HCT116 (cell line): ENCODE measurements around the gene SMYD4. TPM values are rescaled to one million over a fixed set of nuclear protein-coding genes. Genes with fewer than 3 reads are reported as not detected.

Experiments used
- ATAC-seq: fragments of 200-7000 bp; cut with Tn5 transposase; 2 replicates; pipeline ENCODE4 v1.9.1; 2020; ENCODE audit warnings: mild to moderate bottlenecking, moderate library complexity
- BruUV-seq: library from RNA; stranded (reverse); fragments of 400-500 nt; replicated peaks from 2 replicates; lab custom pipeline; 2021; lab: Mats Ljungman, UMichigan
- CTCF ChIA-PET: fragments of 300-600 bp; sonication (Branson Sonifier 250); formaldehyde crosslinking; loops from one replicate; lab custom pipeline; 2021; ENCODE audit warnings: antibody characterized with exemption; lab: Charles Lee
- POLR2A ChIA-PET: fragments of 300-600, 350-600 bp; sonication (Branson Sonifier 250); formaldehyde crosslinking; loops from one replicate; lab custom pipeline; 2021; ENCODE audit warnings: antibody characterized with exemption; lab: Charles Lee
- RAD21 ChIA-PET, 2 experiments: fragments of 300-600 bp; sonication (Branson Sonifier 250); formaldehyde crosslinking; loops; one replicate each; lab custom pipeline; 2023; ENCODE audit warnings: low total read pairs in 2 of 2; ENCODE audit not compliant: uncharacterized antibody in 2 of 2, unreplicated experiment in 2 of 2, low non-redundant PET in 1 of 2; lab: Charles Lee
- DNase-seq: peaks from one replicate; pipeline ENCODE4 v3.0.0-alpha.2; 2010; ENCODE audit warnings: low read depth, low spot score
- H2AFZ ChIP-seq: fragments of 200-600 bp; shearing (Covaris generic), sonication (generic); 2 replicates; pipeline ENCODE4 v1.6.1; 2017; ENCODE audit warnings: low read depth, mixed run types, mixed read lengths, antibody characterized with exemption, low read length; ENCODE audit not compliant: poor library complexity, severe bottlenecking
- H3K27ac ChIP-seq: 2 replicates; pipeline ENCODE4 v1.5.1; 2012; ENCODE audit warnings: low read depth, low read length
- H3K27me3 ChIP-seq: fragments of 200-600 bp; sonication (generic); 2 replicates; pipeline ENCODE4 v1.6.1; 2016; ENCODE audit warnings: mixed run types, low read length, mixed read lengths; ENCODE audit not compliant: insufficient read depth
- H3K36me3 ChIP-seq, 2 experiments: fragments of 200-500 bp in 1 of 2; fragments of 200-600 bp in 1 of 2; sonication (Bioruptor generic) in 1 of 2; sonication (generic) in 1 of 2; 2 replicates each; pipeline versions ENCODE4 v1.5.1 to v1.6.1; 2014 to 2016; ENCODE audit warnings: low read length in 2 of 2, inconsistent platforms in 1 of 2, mixed read lengths in 1 of 2, mixed run types in 1 of 2; ENCODE audit not compliant: insufficient read depth in 2 of 2, control insufficient read depth in 1 of 2
- H3K4me1 ChIP-seq, 2 experiments: fragments of 200-600 bp in 1 of 2; sonication (generic) in 1 of 2; 2 replicates each; pipeline versions ENCODE4 v1.5.1 to v1.6.1; 2012 to 2017; ENCODE audit warnings: low read length in 2 of 2, inconsistent platforms in 1 of 2, mild to moderate bottlenecking in 1 of 2, mixed read lengths in 1 of 2, mixed run types in 1 of 2, moderate library complexity in 1 of 2; ENCODE audit not compliant: insufficient read depth in 2 of 2, control insufficient read depth in 1 of 2
- H3K4me2 ChIP-seq: fragments of 200-600 bp; sonication (generic); 2 replicates; pipeline ENCODE4 v1.6.1; 2017; ENCODE audit warnings: mixed run types, low read length, mixed read lengths
- H3K4me3 ChIP-seq, 2 experiments: fragments of 200-600 bp in 1 of 2; sonication (generic) in 1 of 2; replicated peaks in 1 of 2; 2 replicates each; pipeline ENCODE4 v1.5.1; 2011 to 2016; ENCODE audit warnings: low read length in 2 of 2, control low read depth in 1 of 2, low read depth in 1 of 2, mild to moderate bottlenecking in 1 of 2, mixed read lengths in 1 of 2, mixed run types in 1 of 2
- H3K79me2 ChIP-seq: fragments of 200-600 bp; sonication (generic); 2 replicates; pipeline ENCODE4 v1.6.1; 2017; ENCODE audit warnings: mild to moderate bottlenecking, mixed run types, low read length, moderate library complexity, mixed read lengths; ENCODE audit not compliant: insufficient read depth
- H3K9ac ChIP-seq: fragments of 200-600 bp; sonication (generic); 2 replicates; pipeline ENCODE4 v1.6.1; 2016; ENCODE audit warnings: low read length, mixed read lengths
- H3K9me2 ChIP-seq: fragments of 200-600 bp; sonication (generic), shearing (Covaris generic); 2 replicates; pipeline ENCODE4 v1.6.1; 2017; ENCODE audit warnings: mixed run types, mild to moderate bottlenecking, moderate library complexity; ENCODE audit not compliant: insufficient read depth
- H3K9me3 ChIP-seq, 2 experiments: fragments of 200-500 bp in 1 of 2; fragments of 200-600 bp in 1 of 2; sonication (Bioruptor generic) in 1 of 2; sonication (generic) in 1 of 2; 2 replicates each; pipeline ENCODE4 v1.6.1; 2014 to 2017; ENCODE audit warnings: low read length in 2 of 2, mixed read lengths in 2 of 2, inconsistent platforms in 1 of 2, low read depth in 1 of 2, mild to moderate bottlenecking in 1 of 2, mixed run types in 1 of 2, moderate library complexity in 1 of 2; ENCODE audit not compliant: control insufficient read depth in 1 of 2, insufficient read depth in 1 of 2
- H4K20me1 ChIP-seq: fragments of 200-600 bp; sonication (generic), shearing (Covaris generic); 2 replicates; pipeline ENCODE4 v1.6.1; 2017; ENCODE audit warnings: mixed run types, mild to moderate bottlenecking, moderate library complexity; ENCODE audit not compliant: insufficient read depth
- CEBPB ChIP-seq: IDR thresholded peaks from 2 replicates; pipeline ENCODE4 v1.6.1; 2012; ENCODE audit warnings: low read depth
- ELF1 ChIP-seq: IDR thresholded peaks from 2 replicates; pipeline ENCODE4 v1.6.1; 2012; ENCODE audit warnings: low read depth, borderline replicate concordance
- EZH2 ChIP-seq: fragments of 200-600 bp; sonication (generic); IDR thresholded peaks from 2 replicates; pipeline ENCODE4 v1.6.1; 2017; ENCODE audit warnings: antibody characterized with exemption, mixed run types
- EZH2phosphoT487 ChIP-seq: fragments of 200-600 bp; IDR thresholded peaks from 2 replicates; pipeline ENCODE4 v1.6.1; 2018; ENCODE audit warnings: antibody characterized with exemption, borderline replicate concordance
- FOSL1 ChIP-seq: IDR thresholded peaks from 2 replicates; pipeline ENCODE4 v1.6.1; 2012; ENCODE audit warnings: low read depth
- JUND ChIP-seq: IDR thresholded peaks from 2 replicates; pipeline ENCODE4 v1.6.1; 2012
- POLR2A ChIP-seq: IDR thresholded peaks from 2 replicates; pipeline ENCODE4 v1.7.0; 2011; ENCODE audit warnings: borderline replicate concordance; ENCODE audit not compliant: insufficient read depth, insufficient read length; ENCODE audit errors: extremely low read depth
- SIN3A ChIP-seq: IDR thresholded peaks from 2 replicates; pipeline ENCODE4 v1.6.1; 2012; ENCODE audit warnings: low read depth
- YY1 ChIP-seq: IDR thresholded peaks from 2 replicates; pipeline ENCODE4 v1.6.1; 2011; ENCODE audit warnings: low read length, low read depth, moderate library complexity, mild to moderate bottlenecking; ENCODE audit not compliant: insufficient replicate concordance; ENCODE audit errors: extremely low read depth
- ZNF274 ChIP-seq: fragments of 200-500 bp; sonication (Bioruptor generic); IDR thresholded peaks from 2 replicates; pipeline ENCODE4 v1.6.1; 2014; ENCODE audit warnings: mild to moderate bottlenecking, low read depth, low read length, inconsistent platforms
- intact Hi-C: fragments of 100-400 bp; cut with micrococcal nuclease; formaldehyde crosslinking; loops from 2 replicates; pipeline ENCODE4 v1.10.0; 2022
- total RNA-seq: library from RNA; stranded (reverse); gene quantifications from one replicate; pipeline ENCODE4 v1.2.1, GENCODE V29; 2021; ENCODE audit not compliant: unreplicated experiment
- TF ChIP-seq, protein P1 (sequence below): IDR thresholded peaks from 2 replicates; pipeline ENCODE4 v1.6.1; 2011; ENCODE audit warnings: mild to moderate bottlenecking, low read length, moderate library complexity; ENCODE audit not compliant: insufficient replicate concordance; ENCODE audit errors: extremely low read depth
- TF ChIP-seq, protein P2 (sequence below), 3 experiments: fragments of 200-600 bp in 1 of 3; sonication (generic) in 1 of 3; IDR thresholded peaks in 2 of 3; conservative IDR thresholded peaks in 1 of 3; 2 replicates each; pipeline ENCODE4 v1.5.1; 2012 to 2017; ENCODE audit warnings: low read depth in 2 of 3, low read length in 2 of 3, antibody characterized with exemption in 1 of 3, borderline replicate concordance in 1 of 3, control low read depth in 1 of 3, mild to moderate bottlenecking in 1 of 3, mixed read lengths in 1 of 3, mixed run types in 1 of 3, moderate library complexity in 1 of 3; ENCODE audit not compliant: insufficient read depth in 1 of 3
- TF ChIP-seq, protein P3 (sequence below): IDR thresholded peaks from 2 replicates; pipeline ENCODE4 v1.6.1; 2012

SMYD4 gene
- total RNA-seq, 1 experiment from 2014 or later, result 16.9 TPM

DNA sequence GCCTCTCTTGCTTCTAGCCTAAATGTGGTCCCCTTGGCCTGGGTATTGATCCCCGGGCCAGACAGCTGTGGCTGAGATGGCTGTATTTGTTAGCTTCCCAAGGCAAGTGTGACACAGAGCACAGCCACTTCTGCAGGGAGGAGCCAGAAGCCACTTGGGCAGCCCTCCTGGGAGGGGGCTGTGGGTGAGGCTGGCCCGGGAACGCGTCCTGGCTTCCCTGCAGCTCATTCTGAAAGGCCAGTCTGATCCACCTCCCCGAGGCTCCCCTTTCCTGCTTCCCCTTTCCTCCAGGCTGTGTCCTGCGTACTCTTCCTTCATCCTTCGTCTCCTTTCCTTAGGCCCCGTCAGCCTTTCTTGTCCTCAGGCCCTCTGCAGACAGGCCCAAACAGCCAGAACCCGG, 79.1 kb downstream of the SMYD4 start:
- TF ChIP-seq ELF1, result no peak
- no peak for TF ChIP-seq SIN3A
- no peak for TF ChIP-seq EZH2
- TF ChIP-seq JUND, result no peak
- no peak for TF ChIP-seq FOSL1
- TF ChIP-seq, protein P1, sequence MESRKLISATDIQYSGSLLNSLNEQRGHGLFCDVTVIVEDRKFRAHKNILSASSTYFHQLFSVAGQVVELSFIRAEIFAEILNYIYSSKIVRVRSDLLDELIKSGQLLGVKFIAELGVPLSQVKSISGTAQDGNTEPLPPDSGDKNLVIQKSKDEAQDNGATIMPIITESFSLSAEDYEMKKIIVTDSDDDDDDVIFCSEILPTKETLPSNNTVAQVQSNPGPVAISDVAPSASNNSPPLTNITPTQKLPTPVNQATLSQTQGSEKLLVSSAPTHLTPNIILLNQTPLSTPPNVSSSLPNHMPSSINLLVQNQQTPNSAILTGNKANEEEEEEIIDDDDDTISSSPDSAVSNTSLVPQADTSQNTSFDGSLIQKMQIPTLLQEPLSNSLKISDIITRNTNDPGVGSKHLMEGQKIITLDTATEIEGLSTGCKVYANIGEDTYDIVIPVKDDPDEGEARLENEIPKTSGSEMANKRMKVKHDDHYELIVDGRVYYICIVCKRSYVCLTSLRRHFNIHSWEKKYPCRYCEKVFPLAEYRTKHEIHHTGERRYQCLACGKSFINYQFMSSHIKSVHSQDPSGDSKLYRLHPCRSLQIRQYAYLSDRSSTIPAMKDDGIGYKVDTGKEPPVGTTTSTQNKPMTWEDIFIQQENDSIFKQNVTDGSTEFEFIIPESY, result no peak
- TF ChIP-seq, protein P2, sequence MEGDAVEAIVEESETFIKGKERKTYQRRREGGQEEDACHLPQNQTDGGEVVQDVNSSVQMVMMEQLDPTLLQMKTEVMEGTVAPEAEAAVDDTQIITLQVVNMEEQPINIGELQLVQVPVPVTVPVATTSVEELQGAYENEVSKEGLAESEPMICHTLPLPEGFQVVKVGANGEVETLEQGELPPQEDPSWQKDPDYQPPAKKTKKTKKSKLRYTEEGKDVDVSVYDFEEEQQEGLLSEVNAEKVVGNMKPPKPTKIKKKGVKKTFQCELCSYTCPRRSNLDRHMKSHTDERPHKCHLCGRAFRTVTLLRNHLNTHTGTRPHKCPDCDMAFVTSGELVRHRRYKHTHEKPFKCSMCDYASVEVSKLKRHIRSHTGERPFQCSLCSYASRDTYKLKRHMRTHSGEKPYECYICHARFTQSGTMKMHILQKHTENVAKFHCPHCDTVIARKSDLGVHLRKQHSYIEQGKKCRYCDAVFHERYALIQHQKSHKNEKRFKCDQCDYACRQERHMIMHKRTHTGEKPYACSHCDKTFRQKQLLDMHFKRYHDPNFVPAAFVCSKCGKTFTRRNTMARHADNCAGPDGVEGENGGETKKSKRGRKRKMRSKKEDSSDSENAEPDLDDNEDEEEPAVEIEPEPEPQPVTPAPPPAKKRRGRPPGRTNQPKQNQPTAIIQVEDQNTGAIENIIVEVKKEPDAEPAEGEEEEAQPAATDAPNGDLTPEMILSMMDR (IDR thresholded peaks at IDR 0.05 in 2 of 3, conservative IDR thresholded peaks at IDR 0.05 in 1 of 3; ENCODE audit: borderline replicate concordance in 1 of 3, insufficient read depth in 1 of 3, low read depth in 2 of 3, low read length in 2 of 3), result no peak
- no peak for TF ChIP-seq ZNF274
- TF ChIP-seq, protein P3, sequence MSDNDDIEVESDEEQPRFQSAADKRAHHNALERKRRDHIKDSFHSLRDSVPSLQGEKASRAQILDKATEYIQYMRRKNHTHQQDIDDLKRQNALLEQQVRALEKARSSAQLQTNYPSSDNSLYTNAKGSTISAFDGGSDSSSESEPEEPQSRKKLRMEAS, result no peak
- TF ChIP-seq EZH2phosphoT487, result no peak
- no peak for TF ChIP-seq YY1
- TF ChIP-seq POLR2A, result no peak
- no peak for TF ChIP-seq CEBPB
- TF ChIP-seq, all 23 proteins: peak for 0
- Histone ChIP-seq H3K36me3 (no peaks in the 10 kb centered on the region), H3K79me2 (no peaks in the 10 kb centered on the region), H4K20me1 (no peaks in the 10 kb centered on the region), H3K4me2 (no peak overlapping the region), H3K4me3 (no peak overlapping the region), H3K4me1 (peaks cover 0 to 16% of the 10 kb centered on the region in 2 experiments; a peak in 3 of 4 replicates), H3K27me3 (no peaks in the 10 kb centered on the region), H2AFZ (no peak overlapping the region), H3K9me3 (no peaks in the 10 kb centered on the region), H3K27ac (no peak overlapping the region), H3K9ac (no peak overlapping the region), H3K9me2 (no peaks in the 10 kb centered on the region)
- ChIA-PET POLR2A (no interaction called here), RAD21 (interaction anchor here in 1 of 2 experiments (0.7 kb wide), 1 partner anchor 54 kb away, joined by 4 read pairs; no protein-coding TSS in a partner anchor), CTCF (no interaction called here)
- ATAC-seq (no peak), DNase-seq (no peak)
- intact Hi-C loops, result no loop called here
- BruUV-seq, result no TSS peak
